GM12892 (cell line): ENCODE results near the gene MFSD12.

Experiments used
- POLR2A ChIP-seq: IDR thresholded peaks from 2 replicates; pipeline ENCODE4 v1.6.1; 2011; ENCODE audit warnings: low read depth, low read length, control low read depth
- TAF1 ChIP-seq: IDR thresholded peaks from 2 replicates; pipeline ENCODE4 v1.6.1; 2011; ENCODE audit warnings: low read depth, mild to moderate bottlenecking, control low read depth, low read length, borderline replicate concordance

DNA sequence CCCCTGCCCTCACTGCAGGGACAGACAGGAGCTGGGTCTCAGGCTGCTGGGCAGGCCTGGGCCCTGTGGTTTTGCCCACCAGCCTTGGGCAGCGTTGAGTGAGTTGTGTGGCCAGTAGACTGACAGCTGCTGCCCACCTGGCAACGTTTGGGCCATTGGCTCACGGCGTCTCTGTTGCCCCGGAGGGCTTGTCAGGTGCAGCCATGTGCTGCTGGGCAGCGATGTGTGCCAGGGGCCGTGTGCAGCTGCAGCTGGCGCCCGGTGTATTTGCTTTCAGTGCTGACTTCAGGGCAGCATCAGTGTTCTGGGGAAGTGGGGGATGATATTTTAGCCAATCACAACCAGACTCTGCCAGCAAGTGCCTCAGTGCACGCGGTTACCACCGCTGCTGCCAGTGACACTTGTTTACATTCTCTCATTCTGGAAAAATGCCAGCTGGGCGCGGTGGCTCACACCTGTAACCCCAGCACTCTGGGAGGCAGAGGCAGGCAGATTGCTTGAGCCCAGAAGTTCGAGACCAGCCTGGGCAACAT is 40.6 kb downstream of the MFSD12 start:
- no peak for TF ChIP-seq TAF1
- TF ChIP-seq POLR2A = no peak
